Adrenal gland (tissue), 5 donors: ENCODE results near the gene FBN3.

ENCODE experiments used
- POLR2A ChIP-seq, 2 donors: fragments of 450-650 bp; IDR thresholded peaks; one replicate each; pipeline ENCODE4 v1.6.1; 2017; ENCODE audit warnings: antibody characterized with exemption in 2 of 2, mild to moderate bottlenecking in 2 of 2, moderate library complexity in 1 of 2
- TF ChIP-seq, protein P1 (sequence below), 6 experiments: fragments of 450-650 bp in 4 of 6; fragments of 200-600 bp in 2 of 6; sonication (generic) in 1 of 6; IDR thresholded peaks; 1 replicate in 5 of 6; 2 replicates in 1 of 6; pipeline versions ENCODE4 v1.5.1 to v1.8.0; 2016 to 2021; ENCODE audit warnings: antibody characterized with exemption in 6 of 6, mild to moderate bottlenecking in 2 of 6, moderate library complexity in 1 of 6
- donor health status: DM: no; HTN: no; CAD: no.

DNA sequence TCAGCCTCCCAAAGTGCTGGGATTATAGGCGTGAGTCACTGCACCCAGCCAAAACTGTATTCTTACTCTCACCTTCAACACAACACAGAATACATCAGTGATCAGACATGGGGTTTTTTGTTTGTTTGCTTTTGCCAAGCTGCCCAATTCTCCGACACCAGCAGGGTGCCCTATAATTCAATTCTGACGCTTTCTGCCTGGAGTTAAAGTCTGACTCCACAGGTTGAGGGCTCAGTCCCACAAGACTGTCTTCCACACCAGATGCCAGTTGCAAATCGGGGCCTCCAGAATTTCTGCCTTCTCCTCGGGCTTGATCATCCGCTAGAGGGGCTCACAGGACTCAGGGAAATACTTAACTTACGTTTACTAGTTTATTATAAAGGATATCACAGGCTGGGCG is 22.1 kb downstream of the FBN3 start:
- no peak for TF ChIP-seq POLR2A (IDR thresholded peaks at IDR 0.05)
- TF ChIP-seq, protein P1, sequence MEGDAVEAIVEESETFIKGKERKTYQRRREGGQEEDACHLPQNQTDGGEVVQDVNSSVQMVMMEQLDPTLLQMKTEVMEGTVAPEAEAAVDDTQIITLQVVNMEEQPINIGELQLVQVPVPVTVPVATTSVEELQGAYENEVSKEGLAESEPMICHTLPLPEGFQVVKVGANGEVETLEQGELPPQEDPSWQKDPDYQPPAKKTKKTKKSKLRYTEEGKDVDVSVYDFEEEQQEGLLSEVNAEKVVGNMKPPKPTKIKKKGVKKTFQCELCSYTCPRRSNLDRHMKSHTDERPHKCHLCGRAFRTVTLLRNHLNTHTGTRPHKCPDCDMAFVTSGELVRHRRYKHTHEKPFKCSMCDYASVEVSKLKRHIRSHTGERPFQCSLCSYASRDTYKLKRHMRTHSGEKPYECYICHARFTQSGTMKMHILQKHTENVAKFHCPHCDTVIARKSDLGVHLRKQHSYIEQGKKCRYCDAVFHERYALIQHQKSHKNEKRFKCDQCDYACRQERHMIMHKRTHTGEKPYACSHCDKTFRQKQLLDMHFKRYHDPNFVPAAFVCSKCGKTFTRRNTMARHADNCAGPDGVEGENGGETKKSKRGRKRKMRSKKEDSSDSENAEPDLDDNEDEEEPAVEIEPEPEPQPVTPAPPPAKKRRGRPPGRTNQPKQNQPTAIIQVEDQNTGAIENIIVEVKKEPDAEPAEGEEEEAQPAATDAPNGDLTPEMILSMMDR (IDR thresholded peaks at IDR 0.05), result no peak
